GM12878 (cell line): ENCODE results near the gene SSH3. TPM values are rescaled to one million over a fixed set of nuclear protein-coding genes. Genes with fewer than 3 reads are reported as not detected.

ENCODE experiments used
- ATAC-seq: fragments of 200-7000 bp; cut with Tn5 transposase; 3 replicates; pipeline ENCODE4 v1.9.1; 2020; ENCODE audit warnings: mild to moderate bottlenecking, moderate library complexity
- BruUV-seq: library from RNA; stranded (reverse); fragments of 400-500 nt; replicated peaks from 2 replicates; lab custom pipeline; 2021; lab: Mats Ljungman, UMichigan
- CTCF ChIA-PET: fragments of 300-600 bp; sonication (Branson Sonifier 250); formaldehyde crosslinking; extraction: SDS; loops from one replicate; lab custom pipeline; 2021; ENCODE audit warnings: inconsistent platforms; lab: Yijun Ruan, JAX
- POLR2A ChIA-PET: fragments of 350-600 bp; formaldehyde crosslinking; extraction: SDS; loops from one replicate; lab custom pipeline; 2021; ENCODE audit warnings: inconsistent platforms; lab: Charles Lee
- RAD21 ChIA-PET: fragments of 300-600 bp; sonication (Branson Sonifier 250); formaldehyde crosslinking; loops from one replicate; lab custom pipeline; 2023; ENCODE audit warnings: antibody characterized with exemption; ENCODE audit not compliant: unreplicated experiment; lab: Charles Lee
- SMC1A ChIA-PET: fragments of 300-600 bp; sonication (Branson Sonifier 250); formaldehyde crosslinking; loops from one replicate; lab custom pipeline; 2023; ENCODE audit not compliant: unreplicated experiment, uncharacterized antibody; lab: Charles Lee
- DNase-seq: peaks from one replicate; pipeline ENCODE4 v3.0.0-alpha.2; 2011; ENCODE audit warnings: low read depth, low spot score
- FAIRE-seq: peaks from 3 replicates; lab custom pipeline; 2011; peaks lifted over from hg19 to GRCh38; lab: Jason Lieb, UNC
- H2AFZ ChIP-seq: 2 replicates; pipeline ENCODE4 v1.6.0; 2011; ENCODE audit warnings: low read depth, low read length, control low read depth; ENCODE audit not compliant: control insufficient read depth
- H3K27ac ChIP-seq: 2 replicates; pipeline ENCODE4 v1.5.1; 2011; ENCODE audit warnings: control low read depth; ENCODE audit not compliant: control insufficient read depth, insufficient read depth
- H3K27me3 ChIP-seq, 2 experiments: replicated peaks in 1 of 2; 2 replicates each; pipeline versions ENCODE4 v1.6.0 to v1.6.1; 2011; ENCODE audit warnings: low read length in 1 of 2; ENCODE audit not compliant: control insufficient read depth in 2 of 2, insufficient read depth in 2 of 2
- H3K36me3 ChIP-seq, 2 experiments: 2 replicates each; pipeline ENCODE4 v1.5.1; 2011; ENCODE audit warnings: low read length in 1 of 2; ENCODE audit not compliant: control insufficient read depth in 2 of 2, insufficient read depth in 2 of 2
- H3K4me1 ChIP-seq: 2 replicates; pipeline ENCODE4 v1.6.1; 2011; ENCODE audit warnings: mild to moderate bottlenecking, low read length, moderate library complexity, mixed read lengths; ENCODE audit not compliant: control insufficient read depth, insufficient read depth
- H3K4me2 ChIP-seq: 2 replicates; pipeline ENCODE4 v1.6.0; 2011; ENCODE audit warnings: control low read depth; ENCODE audit not compliant: control insufficient read depth, insufficient read depth
- H3K4me3 ChIP-seq: fragments of 200-600 bp; sonication (generic); 2 replicates; pipeline ENCODE4 v1.5.1; 2016
- H3K79me2 ChIP-seq: 2 replicates; pipeline ENCODE4 v1.6.0; 2011; ENCODE audit warnings: low read length; ENCODE audit not compliant: control insufficient read depth, insufficient read depth
- H3K9ac ChIP-seq: 2 replicates; pipeline ENCODE4 v1.8.0; 2011; ENCODE audit warnings: low read length, control low read depth, mixed read lengths; ENCODE audit not compliant: control insufficient read depth, insufficient read depth
- H3K9me3 ChIP-seq: replicated peaks from 3 replicates; pipeline ENCODE4 v1.5.1; 2011; ENCODE audit warnings: mild to moderate bottlenecking, low read length; ENCODE audit not compliant: control insufficient read depth, insufficient read depth
- H4K20me1 ChIP-seq: 2 replicates; pipeline ENCODE4 v1.6.0; 2011; ENCODE audit not compliant: control insufficient read depth, insufficient read depth
- ASH2L ChIP-seq: fragments of 300-600, 200-600 bp; sonication (generic); IDR thresholded peaks from 2 replicates; pipeline ENCODE4 v1.6.1; 2017; ENCODE audit warnings: low read depth, mild to moderate bottlenecking, borderline replicate concordance
- CHD2 ChIP-seq: IDR thresholded peaks from 2 replicates; pipeline ENCODE4 v1.6.1; 2011; ENCODE audit warnings: low read depth, low read length, improper control_type of control experiment, borderline replicate concordance
- CREM ChIP-seq: IDR thresholded peaks from 2 replicates; pipeline ENCODE4 v1.6.1; 2014; ENCODE audit warnings: antibody characterized with exemption, low read depth
- GATAD2B ChIP-seq: fragments of 450-650 bp; conservative IDR thresholded peaks from 2 replicates; pipeline ENCODE4 v1.6.1; 2017; ENCODE audit warnings: low read depth, mild to moderate bottlenecking, moderate library complexity
- HCFC1 ChIP-seq: fragments of 150-350 bp; IDR thresholded peaks from 2 replicates; pipeline ENCODE4 v1.6.1; 2014; ENCODE audit warnings: low read length
- HDGF ChIP-seq: fragments of 450-650 bp; IDR thresholded peaks from 2 replicates; pipeline ENCODE4 v1.6.1; 2016; ENCODE audit warnings: antibody characterized with exemption
- IKZF1 ChIP-seq: fragments of 450-650 bp; conservative IDR thresholded peaks from 2 replicates; pipeline ENCODE4 v1.6.1; 2017; ENCODE audit warnings: antibody characterized with exemption, mild to moderate bottlenecking
- MEF2A ChIP-seq: IDR thresholded peaks from 2 replicates; pipeline ENCODE4 v1.6.1; 2011; ENCODE audit warnings: low read depth, mild to moderate bottlenecking, low read length, moderate library complexity; ENCODE audit not compliant: insufficient read depth
- RAD51 ChIP-seq: fragments of 450-650 bp; IDR thresholded peaks from 2 replicates; pipeline ENCODE4 v1.6.1; 2016; ENCODE audit warnings: moderate library complexity, mild to moderate bottlenecking, inconsistent platforms
- RBBP5 ChIP-seq: fragments of 200-600 bp; sonication (generic); conservative IDR thresholded peaks from 2 replicates; pipeline ENCODE4 v1.6.1; 2016
- RELA ChIP-seq: fragments of 450-650 bp; IDR thresholded peaks from 2 replicates; pipeline ENCODE4 v1.8.0; 2014; ENCODE audit warnings: borderline replicate concordance; ENCODE audit not compliant: partially characterized antibody
- STAT1 ChIP-seq: fragments of 450-650 bp; conservative IDR thresholded peaks from 2 replicates; pipeline ENCODE4 v1.6.1; 2014; ENCODE audit warnings: antibody characterized with exemption, mild to moderate bottlenecking
- TAF1 ChIP-seq: IDR thresholded peaks from 2 replicates; pipeline ENCODE4 v1.6.1; 2011; ENCODE audit warnings: mild to moderate bottlenecking, low read depth, low read length, borderline replicate concordance
- TCF12 ChIP-seq: IDR thresholded peaks from 2 replicates; pipeline ENCODE4 v1.6.1; 2011; ENCODE audit warnings: low read depth, mild to moderate bottlenecking, low read length
- ZNF274 ChIP-seq: IDR thresholded peaks from one replicate; pipeline ENCODE4 v1.8.0; 2011; ENCODE audit not compliant: insufficient read length, insufficient read depth
- ZNF622 ChIP-seq: fragments of 450-650 bp; IDR thresholded peaks from 2 replicates; pipeline ENCODE4 v1.6.1; 2017; ENCODE audit warnings: mild to moderate bottlenecking, inconsistent platforms
- WGBS: methylation state at CpG from one replicate; pipeline ENCODE4 v1.1.6; 2016; ENCODE audit warnings: low lambda C conversion rate; ENCODE audit not compliant: insufficient replicate concordance, insufficient coverage; ENCODE audit errors: missing lambda C conversion rate; 5-methylcytosine and 5-hydroxymethylcytosine counted together
- in situ Hi-C: fragments of 300-500 bp; cut with MboI; formaldehyde crosslinking; loops from 9 replicates; pipeline ENCODE4 v1.14.3; 2018; ENCODE audit warnings: mixed read lengths
- intact Hi-C: fragments of 100-400 bp; cut with micrococcal nuclease; formaldehyde crosslinking; loops from one replicate; pipeline ENCODE4 v1.14.2; 2022; ENCODE audit not compliant: unreplicated experiment
- polyA plus RNA-seq, 11 experiments: library from polyadenylated mRNA; depleted of rRNA in 4 of 11; unstranded in 6 of 11; stranded (reverse) in 5 of 11; fragments of >200 nt; fragmentation: Nextera tagmentation in 4 of 11; fragmentation: Illumina TruSeq in 1 of 11; extraction: Ambion mirVana in 4 of 11; extraction: Trizol in 1 of 11; gene quantifications; 1 replicate in 1 of 11; 2 replicates in 10 of 11; pipeline versions ENCODE4 v1.2.1 to v1.2.3, GENCODE V29; 2011 to 2016; ENCODE audit warnings: inconsistent platforms in 2 of 11, missing spikeins in 2 of 11, low read depth in 1 of 11
- total RNA-seq, 4 experiments: library from RNA; depleted of rRNA in 3 of 4; stranded (reverse); fragments of >200 nt in 3 of 4; fragmentation: Illumina TruSeq in 1 of 4; extraction: Trizol in 1 of 4; gene quantifications; 2 replicates each; pipeline versions ENCODE4 v1.2.1 to v1.2.3, GENCODE V29; 2013 to 2021
- TF ChIP-seq, protein P1 (sequence below): fragments of 450-650 bp; IDR thresholded peaks from 2 replicates; pipeline ENCODE4 v1.6.1; 2018; ENCODE audit warnings: borderline replicate concordance, mild to moderate bottlenecking; ENCODE audit not compliant: partially characterized antibody
- TF ChIP-seq, protein P2 (sequence below): fragments of 450-650 bp; IDR thresholded peaks from 2 replicates; pipeline ENCODE4 v1.6.1; 2018; ENCODE audit warnings: mild to moderate bottlenecking, low read depth, moderate library complexity; ENCODE audit not compliant: partially characterized antibody

SSH3 gene
- total and polyA plus RNA-seq, 10 of the 15 experiments (the other 5 are each of a cell fraction or from before 2014, with no cell fraction given), result 0.05 to 0.83 (median 0.28) TPM; not detected in 3

- no peak for DNase-seq
- Histone ChIP-seq H4K20me1 (no peaks in the 10 kb centered on the region), H2AFZ (no peak overlapping the region), H3K4me1 (peaks cover under 1% of the 10 kb centered on the region), H3K27ac (no peak overlapping the region), H3K79me2 (no peaks in the 10 kb centered on the region), H3K27me3 (no peaks in the 10 kb centered on the region), H3K4me3 (no peak overlapping the region), H3K4me2 (no peak overlapping the region), H3K9ac (no peak overlapping the region), H3K36me3 (no peaks in the 10 kb centered on the region), H3K9me3 (no peaks in the 10 kb centered on the region)
- FAIRE-seq, result no peak
- BruUV-seq, result no TSS peak
- WGBS, result 79% methylated on average over 7 of the region's 7 CpGs
- ATAC-seq, result no peak
- POLR2A ChIA-PET, result interaction anchor here (0.6 to 1.3 kb wide), 2 partner anchors 9 to 154 kb away, joined by 3 to 5 read pairs; no protein-coding TSS in a partner anchor
- in situ Hi-C loops (no loop called here), intact Hi-C loops (no loop called here)
- SMC1A ChIA-PET, result interaction anchor here (0.9 to 7.6 kb wide), 6 partner anchors 22 to 63 kb away, joined by 3 to 82 read pairs (median 18); partner anchors contain the start of gene POLD4
- CTCF ChIA-PET, result interaction anchor here (1.0 to 12.1 kb wide), 6 partner anchors 15 to 242 kb away, joined by 4 to 151 read pairs (median 54); partner anchors contain the start of gene POLD4
- RAD21 ChIA-PET, result interaction anchor here (0.8 to 1.3 kb wide), 3 partner anchors 22 to 61 kb away, joined by 3 read pairs; no protein-coding TSS in a partner anchor
- TF ChIP-seq CHD2, result no peak
- no peak for TF ChIP-seq HCFC1
- TF ChIP-seq MEF2A, result no peak
- TF ChIP-seq, protein P1, sequence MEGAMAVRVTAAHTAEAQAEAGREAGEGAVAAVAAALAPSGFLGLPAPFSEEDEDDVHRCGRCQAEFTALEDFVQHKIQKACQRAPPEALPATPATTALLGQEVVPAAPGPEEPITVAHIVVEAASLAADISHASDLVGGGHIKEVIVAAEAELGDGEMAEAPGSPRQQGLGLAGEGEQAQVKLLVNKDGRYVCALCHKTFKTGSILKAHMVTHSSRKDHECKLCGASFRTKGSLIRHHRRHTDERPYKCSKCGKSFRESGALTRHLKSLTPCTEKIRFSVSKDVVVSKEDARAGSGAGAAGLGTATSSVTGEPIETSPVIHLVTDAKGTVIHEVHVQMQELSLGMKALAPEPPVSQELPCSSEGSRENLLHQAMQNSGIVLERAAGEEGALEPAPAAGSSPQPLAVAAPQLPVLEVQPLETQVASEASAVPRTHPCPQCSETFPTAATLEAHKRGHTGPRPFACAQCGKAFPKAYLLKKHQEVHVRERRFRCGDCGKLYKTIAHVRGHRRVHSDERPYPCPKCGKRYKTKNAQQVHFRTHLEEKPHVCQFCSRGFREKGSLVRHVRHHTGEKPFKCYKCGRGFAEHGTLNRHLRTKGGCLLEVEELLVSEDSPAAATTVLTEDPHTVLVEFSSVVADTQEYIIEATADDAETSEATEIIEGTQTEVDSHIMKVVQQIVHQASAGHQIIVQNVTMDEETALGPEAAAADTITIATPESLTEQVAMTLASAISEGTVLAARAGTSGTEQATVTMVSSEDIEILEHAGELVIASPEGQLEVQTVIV, result no peak
- TF ChIP-seq RAD51, result no peak
- no peak for TF ChIP-seq TCF12
- TF ChIP-seq GATAD2B, result no peak
- TF ChIP-seq CREM, result no peak
- TF ChIP-seq ASH2L, result no peak
- TF ChIP-seq TAF1, result no peak
- TF ChIP-seq RBBP5, result no peak
- no peak for TF ChIP-seq ZNF274
- TF ChIP-seq STAT1, result no peak
- no peak for TF ChIP-seq ZNF622
- no peak for TF ChIP-seq HDGF
- TF ChIP-seq RELA, result no peak
- no peak for TF ChIP-seq IKZF1
- TF ChIP-seq, protein P2, sequence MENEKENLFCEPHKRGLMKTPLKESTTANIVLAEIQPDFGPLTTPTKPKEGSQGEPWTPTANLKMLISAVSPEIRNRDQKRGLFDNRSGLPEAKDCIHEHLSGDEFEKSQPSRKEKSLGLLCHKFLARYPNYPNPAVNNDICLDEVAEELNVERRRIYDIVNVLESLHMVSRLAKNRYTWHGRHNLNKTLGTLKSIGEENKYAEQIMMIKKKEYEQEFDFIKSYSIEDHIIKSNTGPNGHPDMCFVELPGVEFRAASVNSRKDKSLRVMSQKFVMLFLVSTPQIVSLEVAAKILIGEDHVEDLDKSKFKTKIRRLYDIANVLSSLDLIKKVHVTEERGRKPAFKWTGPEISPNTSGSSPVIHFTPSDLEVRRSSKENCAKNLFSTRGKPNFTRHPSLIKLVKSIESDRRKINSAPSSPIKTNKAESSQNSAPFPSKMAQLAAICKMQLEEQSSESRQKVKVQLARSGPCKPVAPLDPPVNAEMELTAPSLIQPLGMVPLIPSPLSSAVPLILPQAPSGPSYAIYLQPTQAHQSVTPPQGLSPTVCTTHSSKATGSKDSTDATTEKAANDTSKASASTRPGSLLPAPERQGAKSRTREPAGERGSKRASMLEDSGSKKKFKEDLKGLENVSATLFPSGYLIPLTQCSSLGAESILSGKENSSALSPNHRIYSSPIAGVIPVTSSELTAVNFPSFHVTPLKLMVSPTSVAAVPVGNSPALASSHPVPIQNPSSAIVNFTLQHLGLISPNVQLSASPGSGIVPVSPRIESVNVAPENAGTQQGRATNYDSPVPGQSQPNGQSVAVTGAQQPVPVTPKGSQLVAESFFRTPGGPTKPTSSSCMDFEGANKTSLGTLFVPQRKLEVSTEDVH, result no peak
Observed at GRCh38 chr11:67323526-67323925, 20.2 kb downstream of the SSH3 start.
